OCI-LY3 (cell line): ENCODE results near the gene TEAD3.
"Not testable (repeated sequence)": the region's sequence is repeated elsewhere in the genome, so short reads cannot be mapped to it uniquely, and the experiment has no call there.

Experiments
- H2AFZ ChIP-seq: fragments of 200-600, 300-600 bp; shearing (Covaris generic); 2 replicates; pipeline ENCODE4 v1.6.0; 2014; ENCODE audit warnings: antibody characterized with exemption, low read depth, low read length
- H3K27ac ChIP-seq: fragments of 200-600, 300-600 bp; sonication (generic); 2 replicates; pipeline ENCODE4 v1.5.1; 2014; ENCODE audit warnings: mild to moderate bottlenecking, low read length, moderate library complexity, mixed read lengths
- H3K27me3 ChIP-seq: fragments of 200-600, 300-600 bp; sonication (generic); 2 replicates; pipeline ENCODE4 v1.6.1; 2014; ENCODE audit warnings: low read depth, low read length, mixed read lengths
- H3K36me3 ChIP-seq: fragments of 200-600, 300-600 bp; sonication (generic); replicated peaks from 2 replicates; pipeline ENCODE3; 2014; ENCODE audit warnings: low read depth, low read length, mixed read lengths
- H3K4me1 ChIP-seq: fragments of 300-600, 200-600 bp; sonication (generic); 2 replicates; pipeline ENCODE4 v1.6.1; 2014; ENCODE audit warnings: low read length, mixed read lengths
- H3K4me2 ChIP-seq: fragments of 200-600, 300-600 bp; sonication (generic); 2 replicates; pipeline ENCODE4 v1.6.1; 2014; ENCODE audit warnings: low read length, mixed read lengths
- H3K4me3 ChIP-seq: fragments of 300-600, 200-600 bp; sonication (generic); 2 replicates; pipeline ENCODE4 v1.5.1; 2014; ENCODE audit warnings: antibody characterized with exemption, mild to moderate bottlenecking, low read length, moderate library complexity
- H3K79me2 ChIP-seq: fragments of 300-600, 200-600 bp; shearing (Covaris generic); 2 replicates; pipeline ENCODE4 v1.6.1; 2014; ENCODE audit warnings: mild to moderate bottlenecking, low read length, mixed read lengths
- H3K9ac ChIP-seq: fragments of 300-600, 200-600 bp; shearing (Covaris generic); 2 replicates; pipeline ENCODE4 v1.6.0; 2014; ENCODE audit warnings: mild to moderate bottlenecking, low read length, moderate library complexity
- H3K9me3 ChIP-seq: fragments of 200-600, 300-600 bp; shearing (Covaris generic); 2 replicates; pipeline ENCODE4 v1.6.1; 2014; ENCODE audit warnings: low read length, mixed read lengths; ENCODE audit not compliant: insufficient read depth
- H4K20me1 ChIP-seq: fragments of 200-600, 300-600 bp; sonication (generic); 2 replicates; pipeline ENCODE4 v1.6.1; 2016; ENCODE audit warnings: low read length, mixed read lengths; ENCODE audit not compliant: insufficient read depth
- CTCF ChIP-seq: fragments of 200-600, 300-600 bp; sonication (generic); IDR thresholded peaks from 2 replicates; pipeline ENCODE4 v1.5.1; 2014; ENCODE audit warnings: antibody characterized with exemption, low read length, low read depth
- EZH2phosphoT487 ChIP-seq: fragments of 200-600 bp; shearing (Covaris generic); IDR thresholded peaks from 2 replicates; pipeline ENCODE4 v1.6.1; 2018; ENCODE audit warnings: antibody characterized with exemption, mixed run types, low read depth

Gene TEAD3

DNA sequence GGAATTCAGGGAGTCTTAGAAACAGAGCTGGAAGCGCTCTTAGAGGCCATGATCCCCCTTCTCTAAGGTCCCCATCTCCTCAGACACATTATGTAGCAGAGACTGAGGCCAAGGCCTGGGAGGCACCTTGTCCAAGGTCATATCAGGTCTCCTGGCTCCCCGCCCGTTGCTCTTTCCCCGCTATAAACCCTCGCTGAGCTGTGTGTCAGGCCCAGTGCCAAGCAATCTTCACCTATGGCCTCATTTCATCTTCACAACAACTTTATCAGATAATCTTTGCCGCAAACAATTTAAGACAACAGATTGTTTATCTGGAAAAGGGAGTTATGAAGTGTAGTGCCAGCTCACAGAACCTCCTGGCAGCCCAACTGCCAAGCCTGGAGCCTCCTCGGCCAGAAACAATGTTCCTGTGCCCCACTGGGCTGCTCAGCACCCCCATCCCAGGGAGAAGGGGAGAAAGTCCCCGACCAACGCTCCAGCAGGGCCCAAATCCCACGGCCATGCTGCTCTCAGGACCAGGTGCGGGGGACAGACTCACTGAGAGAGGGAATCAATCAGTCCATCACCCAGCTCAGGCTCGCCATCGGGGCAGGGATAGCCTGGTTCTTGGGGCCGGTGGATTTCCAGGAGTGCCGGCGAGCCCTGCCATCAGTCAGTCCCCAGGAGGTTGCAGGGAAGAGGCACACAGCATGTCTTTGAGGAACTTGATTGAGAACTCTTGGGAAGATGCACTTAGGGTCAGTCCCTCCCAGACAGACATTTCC, 61.6 kb downstream of the TEAD3 start:
- Histone ChIP-seq H3K4me1 (no peaks in the 10 kb centered on the region), H3K9me3 (no peaks in the 10 kb centered on the region), H4K20me1 (no peaks in the 10 kb centered on the region), H3K27me3 (no peaks in the 10 kb centered on the region), H3K4me3 (no peak overlapping the region), H3K9ac (no peak overlapping the region), H2AFZ (no peak overlapping the region), H3K4me2 (no peak overlapping the region), H3K27ac (no peak overlapping the region), H3K79me2 (no peaks in the 10 kb centered on the region), H3K36me3 (no peaks in the 10 kb centered on the region)
- no peak for TF ChIP-seq EZH2phosphoT487
- TF ChIP-seq CTCF = no peak

DNA sequence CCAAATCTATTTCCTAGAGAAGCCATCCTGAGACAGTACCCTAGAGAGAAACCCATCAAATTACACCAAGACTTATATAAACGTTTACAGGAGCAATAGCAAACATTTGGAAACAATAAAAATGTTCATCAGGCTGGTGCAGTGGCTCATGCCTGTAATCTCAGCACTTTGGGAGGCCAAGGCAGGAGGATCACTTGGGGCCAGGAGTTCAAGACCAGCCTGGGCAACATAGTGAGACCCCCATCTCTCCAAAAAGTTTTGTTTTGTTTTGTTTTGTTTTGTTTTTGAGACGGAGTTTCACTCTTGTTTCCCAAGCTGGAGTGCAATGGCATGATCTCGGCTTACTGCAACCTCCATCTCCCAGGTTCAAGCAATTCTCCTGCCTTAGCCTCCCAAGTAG, 64.2 kb downstream of the TEAD3 start:
- not testable (repeated sequence) for H3K9ac ChIP-seq, H3K4me1 ChIP-seq, H3K27ac ChIP-seq, H3K4me3 ChIP-seq, H3K4me2 ChIP-seq, H2AFZ ChIP-seq, H3K9me3 ChIP-seq, H3K36me3 ChIP-seq, H3K79me2 ChIP-seq, H3K27me3 ChIP-seq, H4K20me1 ChIP-seq

GRCh38 chr6:35432291-35432690, 64.6 kb downstream of the TEAD3 start:
- H3K4me2 ChIP-seq = no peak overlapping the region

GRCh38 chr6:35429463-35429862, 67.4 kb downstream of the TEAD3 start:
- Histone ChIP-seq H4K20me1 (no peaks in the 10 kb centered on the region), H3K9me3 (no peaks in the 10 kb centered on the region), H3K4me3 (no peak overlapping the region), H3K36me3 (no peaks in the 10 kb centered on the region), H2AFZ (no peak overlapping the region), H3K4me2 (no peak overlapping the region), H3K9ac (no peak overlapping the region), H3K79me2 (no peaks in the 10 kb centered on the region), H3K27ac (no peak overlapping the region), H3K4me1 (peaks cover 5% of the 10 kb centered on the region; the same call in 1 of the 2 replicates), H3K27me3 (no peaks in the 10 kb centered on the region)
- TF ChIP-seq CTCF = no peak

More at GRCh38 chr6:35432291-35432690, 64.6 kb downstream of the TEAD3 start:
- Histone ChIP-seq H3K27me3 (no peaks in the 10 kb centered on the region), H3K27ac (no peak overlapping the region), H3K36me3 (no peaks in the 10 kb centered on the region), H3K9me3 (no peaks in the 10 kb centered on the region), H4K20me1 (no peaks in the 10 kb centered on the region), H3K4me3 (no peak overlapping the region), H3K9ac (no peak overlapping the region), H2AFZ (no peak overlapping the region), H3K79me2 (no peaks in the 10 kb centered on the region), H3K4me1 (no peaks in the 10 kb centered on the region)
- no peak for TF ChIP-seq EZH2phosphoT487
- no peak for TF ChIP-seq CTCF
